ENCODE measurements around the gene ITGAL. TPM values are rescaled to one million over a fixed set of nuclear protein-coding genes. Genes with fewer than 3 reads are reported as not detected.

Gene ITGAL
- polyA plus RNA-seq, 1 donor (not counting 4 experiments of a cell fraction or from before 2014, with no cell fraction given), result not detected

DNA sequence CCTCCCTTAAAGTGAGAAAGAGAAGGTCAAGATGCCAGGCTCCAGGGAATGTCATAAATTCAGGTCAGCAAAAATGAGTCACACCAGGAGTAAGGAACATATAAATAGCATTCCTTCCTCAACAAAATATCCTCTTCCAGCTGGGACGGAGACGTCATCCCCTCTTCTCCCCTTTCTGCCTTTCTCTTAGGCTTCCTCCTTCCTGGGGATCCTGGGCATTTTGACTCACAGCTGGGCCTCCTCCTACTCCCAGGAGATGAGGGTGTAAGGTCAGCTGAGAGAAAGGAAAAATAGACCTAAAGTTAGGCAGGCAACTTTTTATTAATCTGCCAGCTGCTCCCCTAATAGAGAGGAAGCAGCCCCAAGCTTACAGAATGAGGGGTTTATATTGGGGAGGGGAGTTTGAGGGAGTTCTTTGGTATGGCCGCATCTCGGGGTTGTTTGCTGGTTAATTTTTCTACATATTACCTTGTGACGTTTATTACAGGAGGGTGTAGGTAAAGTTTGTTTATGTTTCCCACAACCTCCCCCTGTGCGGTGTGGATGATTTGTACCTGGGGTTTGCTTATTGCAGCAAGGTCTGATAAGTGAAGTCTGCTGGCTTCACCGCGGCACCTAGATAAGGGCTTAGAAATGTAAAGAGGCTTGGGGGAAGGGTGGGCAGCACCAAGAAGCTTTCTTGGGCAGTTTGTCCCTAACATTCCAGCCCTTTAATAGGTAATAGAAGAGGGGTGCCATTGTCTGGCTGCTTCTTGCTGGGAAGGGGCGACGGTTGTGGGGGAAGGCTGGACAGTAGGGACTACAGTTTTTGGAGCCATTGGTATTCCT, 69.2 kb downstream of the ITGAL start:
- FAIRE-seq (no peak), DNase-seq (ENCODE audit: low read depth, low spot score) (no peak)
- H3K79me2 ChIP-seq (ENCODE audit: control insufficient read depth, insufficient read depth, low read length), result no peaks in the 10 kb centered on the region
- H2AFZ ChIP-seq (ENCODE audit: control insufficient read depth, low read length), result no peak overlapping the region
- no peaks in the 10 kb centered on the region for H4K20me1 ChIP-seq (ENCODE audit: control insufficient read depth, extremely low read depth, insufficient read depth, low read length)
- no peak overlapping the region for H3K4me3 ChIP-seq (ENCODE audit: control insufficient read depth in 2 of 3, extremely low read depth in 1 of 3, insufficient read depth in 2 of 3, low read depth in 1 of 3, low read length in 3 of 3)
- H3K9ac ChIP-seq (ENCODE audit: control insufficient read depth, extremely low read depth, insufficient read depth, low read length), result no peak overlapping the region
- no peaks in the 10 kb centered on the region for H3K27me3 ChIP-seq (ENCODE audit: control insufficient read depth, extremely low read depth, insufficient read depth, low read length)
- H3K36me3 ChIP-seq (ENCODE audit: control insufficient read depth in 2 of 2, extremely low read depth in 1 of 2, insufficient read depth in 2 of 2, low read length in 2 of 2), result no peaks in the 10 kb centered on the region
- no peak overlapping the region for H3K27ac ChIP-seq (ENCODE audit: control insufficient read depth, insufficient read depth, low read length)
- no peaks in the 10 kb centered on the region for H3K9me3 ChIP-seq (ENCODE audit: control insufficient read depth, low read depth, low read length)
- H3K4me2 ChIP-seq (ENCODE audit: control insufficient read depth, extremely low read depth, insufficient read depth, low read depth, low read length), result no peak overlapping the region
- dilution Hi-C loops (cut with MboI; ENCODE audit: extremely low pct_ligation_motif_present, low sequenced_read_pairs), result no loop called here
- TF ChIP-seq CTCF (optimal IDR thresholded peaks at IDR 0.05 in 1 of 3, IDR thresholded peaks at IDR 0.05 in 1 of 3, conservative IDR thresholded peaks at IDR 0.05 in 1 of 3; ENCODE audit: extremely low read depth in 1 of 3, insufficient read depth in 2 of 3, low read length in 3 of 3), result no peak
- TF ChIP-seq EZH2 (IDR thresholded peaks at IDR 0.05; ENCODE audit: low read length), result no peak
- no peaks in the 10 kb centered on the region for H3K4me1 ChIP-seq (ENCODE audit: control insufficient read depth, extremely low read depth, insufficient read depth, low read length)
- no peaks in the 10 kb centered on the region for H3K9me1 ChIP-seq (ENCODE audit: control insufficient read depth, extremely low read depth, insufficient read depth, low read length)

- Histone ChIP-seq H3K4me2 (ENCODE audit: control insufficient read depth, extremely low read depth, insufficient read depth, low read depth, low read length) (no peak overlapping the region), H3K4me3 (ENCODE audit: control insufficient read depth in 2 of 3, extremely low read depth in 1 of 3, insufficient read depth in 2 of 3, low read depth in 1 of 3, low read length in 3 of 3) (no peak overlapping the region), H3K36me3 (ENCODE audit: control insufficient read depth in 2 of 2, extremely low read depth in 1 of 2, insufficient read depth in 2 of 2, low read length in 2 of 2) (no peaks in the 10 kb centered on the region), H4K20me1 (ENCODE audit: control insufficient read depth, extremely low read depth, insufficient read depth, low read length) (no peaks in the 10 kb centered on the region), H3K4me1 (ENCODE audit: control insufficient read depth, extremely low read depth, insufficient read depth, low read length) (no peaks in the 10 kb centered on the region), H3K9ac (ENCODE audit: control insufficient read depth, extremely low read depth, insufficient read depth, low read length) (no peak overlapping the region), H3K9me1 (ENCODE audit: control insufficient read depth, extremely low read depth, insufficient read depth, low read length) (no peaks in the 10 kb centered on the region), H3K27me3 (ENCODE audit: control insufficient read depth, extremely low read depth, insufficient read depth, low read length) (no peaks in the 10 kb centered on the region), H3K27ac (ENCODE audit: control insufficient read depth, insufficient read depth, low read length) (no peak overlapping the region), H3K79me2 (ENCODE audit: control insufficient read depth, insufficient read depth, low read length) (no peaks in the 10 kb centered on the region), H2AFZ (ENCODE audit: control insufficient read depth, low read length) (no peak overlapping the region), H3K9me3 (ENCODE audit: control insufficient read depth, low read depth, low read length) (no peaks in the 10 kb centered on the region)
- TF ChIP-seq EZH2 (IDR thresholded peaks at IDR 0.05; ENCODE audit: low read length), result no peak
- DNase-seq (ENCODE audit: low read depth, low spot score), result no peak
- FAIRE-seq, result no peak
- dilution Hi-C loops (cut with MboI; ENCODE audit: extremely low pct_ligation_motif_present, low sequenced_read_pairs), result no loop called here
Measured at GRCh38 chr16:30543067-30543466, 70.5 kb downstream of the ITGAL start.

Data from keratinocyte (primary cell).